CD4-positive, alpha-beta T cell (primary cell): ENCODE measurements around the gene LGI2. TPM values are rescaled to one million over a fixed set of nuclear protein-coding genes. Genes with fewer than 3 reads are reported as not detected.

Experiments used
- ATAC-seq: fragments of 200-7000 bp; cut with Tn5 transposase; one replicate; pipeline ENCODE4 v1.10.0; 2022; ENCODE audit warnings: mild to moderate bottlenecking; ENCODE audit not compliant: poor library complexity
- CTCF ChIA-PET: fragments of 350-600 bp; sonication (Branson Sonifier 250); formaldehyde crosslinking; loops from one replicate; lab custom pipeline; 2021; ENCODE audit warnings: antibody characterized with exemption, inconsistent platforms; lab: Charles Lee
- POLR2A ChIA-PET: fragments of 350-600 bp; sonication (Branson Sonifier 250); formaldehyde crosslinking; loops from one replicate; lab custom pipeline; 2021; ENCODE audit warnings: antibody characterized with exemption, inconsistent platforms; lab: Charles Lee
- DNase-seq, 14 experiments: peaks; one replicate each; pipeline ENCODE4 v3.0.0-alpha.2; 2013 to 2020; ENCODE audit warnings: mixed read lengths in 2 of 14
- H3K27ac ChIP-seq, 2 donors: one replicate each; pipeline versions ENCODE4 v1.5.1 to v1.7.0; 2013; ENCODE audit warnings: low read length in 2 of 2, low read depth in 1 of 2, mild to moderate bottlenecking in 1 of 2
- H3K27me3 ChIP-seq, 2 experiments: 1 replicate in 1 of 2; 2 replicates in 1 of 2; pipeline versions ENCODE4 v1.6.1 to v1.7.0; 2013; ENCODE audit warnings: low read length in 2 of 2, control low read depth in 1 of 2, mild to moderate bottlenecking in 1 of 2, moderate library complexity in 1 of 2; ENCODE audit not compliant: insufficient read depth in 2 of 2, control insufficient read depth in 1 of 2
- H3K36me3 ChIP-seq: one replicate; pipeline ENCODE4 v1.6.1; 2013; ENCODE audit warnings: low read length, control low read depth; ENCODE audit not compliant: insufficient read depth
- H3K4me1 ChIP-seq: one replicate; pipeline ENCODE4 v1.6.1; 2013; ENCODE audit warnings: low read length, control low read depth; ENCODE audit not compliant: insufficient read depth
- H3K4me3 ChIP-seq: one replicate; pipeline ENCODE4 v1.5.1; 2013; ENCODE audit warnings: mild to moderate bottlenecking, low read length, moderate library complexity
- H3K9me3 ChIP-seq, 2 experiments: 1 replicate in 1 of 2; 2 replicates in 1 of 2; pipeline versions ENCODE4 v1.6.1 to v1.7.0; 2013; ENCODE audit warnings: low read length in 2 of 2, mild to moderate bottlenecking in 2 of 2, control low read depth in 1 of 2, moderate library complexity in 1 of 2; ENCODE audit not compliant: control insufficient read depth in 1 of 2, insufficient read depth in 1 of 2
- H3K27ac Mint-ChIP-seq: one replicate; pipeline ENCODE4 v1.8.0; 2020; ENCODE audit warnings: mixed read lengths
- H3K27me3 Mint-ChIP-seq: one replicate; pipeline ENCODE4 v1.8.0; 2021; ENCODE audit warnings: mixed read lengths
- H3K36me3 Mint-ChIP-seq: one replicate; pipeline ENCODE4 v1.8.0; 2021; ENCODE audit warnings: low read depth, mixed read lengths
- H3K4me1 Mint-ChIP-seq: one replicate; pipeline ENCODE4 v1.8.0; 2021; ENCODE audit warnings: low read depth, mixed read lengths
- H3K4me3 Mint-ChIP-seq: one replicate; pipeline ENCODE4 v1.8.0; 2020; ENCODE audit warnings: mild to moderate bottlenecking, mixed read lengths
- H3K9me3 Mint-ChIP-seq: one replicate; pipeline ENCODE4 v1.8.0; 2020; ENCODE audit warnings: mixed read lengths
- CTCF ChIP-seq: fragments of 200-600 bp; IDR thresholded peaks from one replicate; pipeline ENCODE4 v1.8.0; 2022; ENCODE audit warnings: antibody characterized with exemption, mild to moderate bottlenecking
- intact Hi-C, 2 experiments: fragments of 100-400 bp; cut with DNase I in 1 of 2; cut with micrococcal nuclease in 1 of 2; formaldehyde crosslinking; loops; one replicate each; pipeline versions ENCODE4 v1.15.1 to v1.9.0; 2023 to 2025; cut with DNase I, micrococcal nuclease
- total RNA-seq, 174 experiments: library from RNA in 2 of 174; stranded (reverse) in 2 of 174; gene quantifications; one replicate each; pipeline ENCODE4 v1.2.3 and lab custom pipeline; 2021 to 2026

LGI2 gene
- total RNA-seq, 2 experiments from 2014 or later: not detected

GRCh38 chr4:25069014-25069413 is 38.3 kb upstream of the LGI2 start:
- Histone ChIP-seq H3K9me3 (peaks cover 0 to 5% of the 10 kb centered on the region in 2 experiments), H3K4me1 (no peaks in the 10 kb centered on the region), H3K36me3 (no peaks in the 10 kb centered on the region), H3K27me3 (peaks cover 0 to 6% of the 10 kb centered on the region in 2 experiments), H3K4me3 (no peak overlapping the region), H3K27ac (no peak overlapping the region)
- Mint-ChIP-seq H3K9me3 (no peaks in the 10 kb centered on the region), H3K4me1 (no peaks in the 10 kb centered on the region), H3K36me3 (no peaks in the 10 kb centered on the region), H3K4me3 (no peak overlapping the region), H3K27ac (no peak overlapping the region), H3K27me3 (peaks cover 18% of the 10 kb centered on the region)
- POLR2A ChIA-PET: no interaction called here
- CTCF ChIA-PET: interaction anchor here (0.5 kb wide), 1 partner anchor 277 kb away, joined by 3 read pairs; no protein-coding TSS in a partner anchor
- intact Hi-C loops: no loop called here
- no peak for TF ChIP-seq CTCF
- DNase-seq (no peak), ATAC-seq (no peak)

GRCh38 chr4:25068386-25068785 is 37.6 kb upstream of the LGI2 start:
- no peak overlapping the region for H3K4me3 Mint-ChIP-seq
- H3K4me1 Mint-ChIP-seq: no peaks in the 10 kb centered on the region
- no peak for ATAC-seq
- no peak for TF ChIP-seq CTCF
- peaks cover 0 to 6% of the 10 kb centered on the region in 2 experiments for H3K27me3 ChIP-seq
- H3K36me3 Mint-ChIP-seq: no peaks in the 10 kb centered on the region
- H3K4me3 ChIP-seq: no peak overlapping the region
- ChIA-PET POLR2A (no interaction called here), CTCF (no interaction called here)
- H3K9me3 ChIP-seq: peaks cover 0 to 5% of the 10 kb centered on the region in 2 experiments
- no peaks in the 10 kb centered on the region for H3K9me3 Mint-ChIP-seq
- no peak overlapping the region for H3K27ac ChIP-seq
- H3K27me3 Mint-ChIP-seq: peaks cover 18% of the 10 kb centered on the region
- no peak for DNase-seq
- intact Hi-C loops: no loop called here
- H3K27ac Mint-ChIP-seq: no peak overlapping the region
- H3K36me3 ChIP-seq: no peaks in the 10 kb centered on the region
- H3K4me1 ChIP-seq: no peaks in the 10 kb centered on the region

GRCh38 chr4:25065932-25066590 is 35.3 kb upstream of the LGI2 start:
- Histone ChIP-seq H3K27me3 (peaks cover 0 to 6% of the 10 kb centered on the region in 2 experiments), H3K27ac (no peak overlapping the region), H3K4me1 (no peaks in the 10 kb centered on the region), H3K36me3 (no peaks in the 10 kb centered on the region), H3K9me3 (peaks cover 0 to 5% of the 10 kb centered on the region in 2 experiments), H3K4me3 (no peak overlapping the region)
- DNase-seq (no peak), ATAC-seq (no peak)
- no peaks in the 10 kb centered on the region for H3K36me3 Mint-ChIP-seq
- peaks cover 21% of the 10 kb centered on the region for H3K27me3 Mint-ChIP-seq
- H3K9me3 Mint-ChIP-seq: no peaks in the 10 kb centered on the region
- ChIA-PET POLR2A (no interaction called here), CTCF (no interaction called here)
- no peak for TF ChIP-seq CTCF
- H3K4me1 Mint-ChIP-seq: no peaks in the 10 kb centered on the region
- H3K27ac Mint-ChIP-seq: no peak overlapping the region
- intact Hi-C loops: no loop called here
- no peak overlapping the region for H3K4me3 Mint-ChIP-seq
